ENCODE data around the gene FUBP1.
"Not testable (repeated sequence)": the region's sequence is repeated elsewhere in the genome, so short reads cannot be mapped to it uniquely, and the experiment has no call there.

The FUBP1 gene

GRCh38 chr1:77978969-77979876, at the start of gene FUBP1:
Gene FUBP1, minus strand, starts transcription at chr1:77979072. Its CDS starts 68 bp downstream, at chr1:77979004.
- DNase-seq, result peak; percentile 98

GRCh38 chr1:78021134-78021533, 42.3 kb upstream of the FUBP1 start:
- DNase-seq, result not testable (repeated sequence)

GRCh38 chr1:78019024-78019423, 40.2 kb upstream of the FUBP1 start:
- no peak for DNase-seq

GRCh38 chr1:78015148-78015547, 36.3 kb upstream of the FUBP1 start:
- no peak for DNase-seq

GRCh38 chr1:78011050-78011449, 32.2 kb upstream of the FUBP1 start:
- no peak for DNase-seq

GRCh38 chr1:78009836-78010235, 31.0 kb upstream of the FUBP1 start:
- no peak for DNase-seq

- no peak for DNase-seq
Observed at GRCh38 chr1:78009276-78009675, 30.4 kb upstream of the FUBP1 start.

- DNase-seq, result no peak
Observed at GRCh38 chr1:78007677-78008341, 28.9 kb upstream of the FUBP1 start.

- no peak for DNase-seq
Observed at GRCh38 chr1:78006521-78006920, 27.6 kb upstream of the FUBP1 start.

GRCh38 chr1:78005755-78006154, 26.9 kb upstream of the FUBP1 start:
- no peak for DNase-seq

- no peak for DNase-seq
Observed at GRCh38 chr1:78005448-78005722, 26.5 kb upstream of the FUBP1 start.

GRCh38 chr1:78004719-78005447, 26.0 kb upstream of the FUBP1 start, which contains the start of gene DNAJB4:
Gene DNAJB4, plus strand, starts transcription at chr1:78004939. Its CDS starts 172 bp downstream, at chr1:78005111.
- DNase-seq, result peak; percentile 94

GRCh38 chr1:78003882-78004718, 25.2 kb upstream of the FUBP1 start:
- peak; percentile 68 for DNase-seq

GRCh38 chr1:78003070-78003746, 24.3 kb upstream of the FUBP1 start:
- DNase-seq, result peak; percentile 12

- not testable (repeated sequence) for DNase-seq
Observed at GRCh38 chr1:78000536-78000935, 21.7 kb upstream of the FUBP1 start.

- DNase-seq, result no peak
Observed at GRCh38 chr1:77996734-77997133, 17.9 kb upstream of the FUBP1 start.

GRCh38 chr1:77994117-77994705, 15.3 kb upstream of the FUBP1 start:
- no peak for DNase-seq

GRCh38 chr1:77991638-77992037, 12.8 kb upstream of the FUBP1 start:
- no peak for DNase-seq

GRCh38 chr1:77990629-77991204, 11.8 kb upstream of the FUBP1 start:
- DNase-seq, result no peak

- no peak for DNase-seq
Observed at GRCh38 chr1:77989744-77990143, 10.9 kb upstream of the FUBP1 start.

GRCh38 chr1:77987919-77988318, 9.0 kb upstream of the FUBP1 start:
- no peak for DNase-seq

All from activated CD4-positive, alpha-beta T cell treated with anti-CD3 and anti-CD28 coated beads, Interleukin-2, amount 50 U/mL, for 16 hours (primary cell).